ENCODE measurements around the gene ANKRD34C. TPM values are rescaled to one million over a fixed set of nuclear protein-coding genes. Genes with fewer than 3 reads are reported as not detected.
"Not testable (repeated sequence)": the region's sequence is repeated elsewhere in the genome, so short reads cannot be mapped to it uniquely, and the experiment has no call there.

The ANKRD34C gene
- total RNA-seq, 1 experiment from 2014 or later, result not detected

- Histone ChIP-seq H3K79me2 (ENCODE audit: low read depth) (peaks cover 54% of the 10 kb centered on the region), H4K20me1 (ENCODE audit: insufficient read depth) (peaks cover 18% of the 10 kb centered on the region), H3K4me1 (replicated peaks; ENCODE audit: insufficient read depth) (peaks cover 35% of the 10 kb centered on the region), H3F3A (ENCODE audit: insufficient read depth, low read depth) (peaks cover 15% of the 10 kb centered on the region; the same call in 1 of the 2 replicates), H3K27me3 (ENCODE audit: insufficient read depth, low read depth) (no peaks in the 10 kb centered on the region), H3K4me2 (peak overlapping the region; percentile 90; the same call in 1 of the 2 replicates), H3K4me3 (no peak overlapping the region), H3K27ac (no peak overlapping the region), H3K36me3 (ENCODE audit: low read depth) (peaks cover 32% of the 10 kb centered on the region), H3K9me3 (ENCODE audit: insufficient read depth, low read depth) (no peaks in the 10 kb centered on the region; the same call in 1 of the 2 replicates), H2AFZ (no peak overlapping the region), H3K9me2 (ENCODE audit: insufficient read depth) (no peaks in the 10 kb centered on the region)
- TF ChIP-seq EZH2 (IDR thresholded peaks at IDR 0.05; ENCODE audit: low read depth) (no peak), CTCF (conservative IDR thresholded peaks at IDR 0.05) (no peak)
- no peak for DNase-seq
- CTCF ChIA-PET, result no interaction called here
- intact Hi-C loops (cut with micrococcal nuclease; ENCODE audit: unreplicated experiment), result no loop called here
- no TSS peak for BruUV-seq (replicated peaks)
- POLR2A ChIA-PET (ENCODE audit: unreplicated experiment), result no interaction called here
Observed at GRCh38 chr15:79315623-79316328, 33.3 kb downstream of the ANKRD34C start.

- Histone ChIP-seq H4K20me1 (ENCODE audit: insufficient read depth) (peaks cover 28% of the 10 kb centered on the region), H3K36me3 (ENCODE audit: low read depth) (peaks cover 38% of the 10 kb centered on the region)
Observed at GRCh38 chr15:79316864-79317263, 34.3 kb downstream of the ANKRD34C start.

GRCh38 chr15:79319973-79320372 lies 37.5 kb downstream of the ANKRD34C start:
- intact Hi-C loops (cut with micrococcal nuclease; ENCODE audit: unreplicated experiment); H3K9me2 ChIP-seq (ENCODE audit: insufficient read depth); H3K27ac ChIP-seq; H3K4me3 ChIP-seq; CTCF ChIA-PET; DNase-seq; BruUV-seq (replicated peaks); H3F3A ChIP-seq (ENCODE audit: insufficient read depth, low read depth); POLR2A ChIA-PET (ENCODE audit: unreplicated experiment); H3K9me3 ChIP-seq (ENCODE audit: insufficient read depth, low read depth); H3K4me1 ChIP-seq (replicated peaks; ENCODE audit: insufficient read depth); H2AFZ ChIP-seq; H3K27me3 ChIP-seq (ENCODE audit: insufficient read depth, low read depth); H3K4me2 ChIP-seq: not testable (repeated sequence)
- Histone ChIP-seq H4K20me1 (ENCODE audit: insufficient read depth) (peaks cover 28% of the 10 kb centered on the region), H3K79me2 (ENCODE audit: low read depth) (peaks cover 23% of the 10 kb centered on the region), H3K36me3 (ENCODE audit: low read depth) (peaks cover 26% of the 10 kb centered on the region)

More at GRCh38 chr15:79316864-79317263, 34.3 kb downstream of the ANKRD34C start:
- DNase-seq, result no peak
- H3K4me3 ChIP-seq, result no peak overlapping the region
- H3K9me3 ChIP-seq (ENCODE audit: insufficient read depth, low read depth), result no peaks in the 10 kb centered on the region; the same call in 1 of the 2 replicates
- peaks cover 15% of the 10 kb centered on the region; the same call in 1 of the 2 replicates for H3F3A ChIP-seq (ENCODE audit: insufficient read depth, low read depth)
- no peak overlapping the region for H3K4me2 ChIP-seq
- POLR2A ChIA-PET (ENCODE audit: unreplicated experiment), result no interaction called here
- no TSS peak for BruUV-seq (replicated peaks)
- intact Hi-C loops (cut with micrococcal nuclease; ENCODE audit: unreplicated experiment), result no loop called here
- H3K27me3 ChIP-seq (ENCODE audit: insufficient read depth, low read depth), result no peaks in the 10 kb centered on the region
- no peak overlapping the region for H3K27ac ChIP-seq
- CTCF ChIA-PET, result no interaction called here
- peaks cover 46% of the 10 kb centered on the region for H3K79me2 ChIP-seq (ENCODE audit: low read depth)
- TF ChIP-seq CTCF (conservative IDR thresholded peaks at IDR 0.05) (no peak), EZH2 (IDR thresholded peaks at IDR 0.05; ENCODE audit: low read depth) (no peak)
- H3K9me2 ChIP-seq (ENCODE audit: insufficient read depth), result no peaks in the 10 kb centered on the region
- peaks cover 35% of the 10 kb centered on the region for H3K4me1 ChIP-seq (replicated peaks; ENCODE audit: insufficient read depth)
- H2AFZ ChIP-seq, result no peak overlapping the region

Data from PC-9 (cell line).